MM.1S (cell line): ENCODE measurements around the gene ARMC8.

Experiments
- EZH2 ChIP-seq: fragments of 300-600 bp; sonication (generic); optimal IDR thresholded peaks from 2 replicates; pipeline ENCODE3; 2017; ENCODE audit warnings: low read depth, mild to moderate bottlenecking, antibody characterized with exemption, low read length, mixed read lengths
- EZH2phosphoT487 ChIP-seq: fragments of 300-600 bp; sonication (generic); IDR thresholded peaks from 2 replicates; pipeline ENCODE4 v1.6.1; 2018; ENCODE audit warnings: antibody characterized with exemption, low read length
- TF ChIP-seq, protein P1 (sequence below): fragments of 300-600 bp; sonication (generic); IDR thresholded peaks from 2 replicates; pipeline ENCODE4 v1.5.1; 2016; ENCODE audit warnings: antibody characterized with exemption, low read length, mixed read lengths

DNA sequence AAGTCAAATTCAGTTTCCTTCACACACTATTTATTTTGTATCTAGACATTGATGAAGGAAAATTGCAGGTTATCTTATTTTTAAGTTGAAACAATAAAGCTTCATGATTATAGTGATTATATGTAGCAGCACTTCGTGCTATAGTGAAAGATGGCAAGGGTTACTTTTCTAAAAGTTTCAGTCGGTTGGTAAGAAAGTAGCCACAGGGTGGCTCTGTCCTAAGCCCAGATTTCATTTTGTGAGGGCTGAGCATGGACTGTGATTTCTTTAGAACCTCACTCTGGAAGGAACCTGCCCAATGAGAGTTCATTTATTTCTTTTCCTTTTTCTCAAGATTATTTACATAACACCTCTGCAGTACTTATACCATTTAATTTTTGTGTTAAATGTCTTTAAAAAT is 76.0 kb downstream of the ARMC8 start:
- TF ChIP-seq EZH2 (no peak), EZH2phosphoT487 (no peak)
- TF ChIP-seq, protein P1, sequence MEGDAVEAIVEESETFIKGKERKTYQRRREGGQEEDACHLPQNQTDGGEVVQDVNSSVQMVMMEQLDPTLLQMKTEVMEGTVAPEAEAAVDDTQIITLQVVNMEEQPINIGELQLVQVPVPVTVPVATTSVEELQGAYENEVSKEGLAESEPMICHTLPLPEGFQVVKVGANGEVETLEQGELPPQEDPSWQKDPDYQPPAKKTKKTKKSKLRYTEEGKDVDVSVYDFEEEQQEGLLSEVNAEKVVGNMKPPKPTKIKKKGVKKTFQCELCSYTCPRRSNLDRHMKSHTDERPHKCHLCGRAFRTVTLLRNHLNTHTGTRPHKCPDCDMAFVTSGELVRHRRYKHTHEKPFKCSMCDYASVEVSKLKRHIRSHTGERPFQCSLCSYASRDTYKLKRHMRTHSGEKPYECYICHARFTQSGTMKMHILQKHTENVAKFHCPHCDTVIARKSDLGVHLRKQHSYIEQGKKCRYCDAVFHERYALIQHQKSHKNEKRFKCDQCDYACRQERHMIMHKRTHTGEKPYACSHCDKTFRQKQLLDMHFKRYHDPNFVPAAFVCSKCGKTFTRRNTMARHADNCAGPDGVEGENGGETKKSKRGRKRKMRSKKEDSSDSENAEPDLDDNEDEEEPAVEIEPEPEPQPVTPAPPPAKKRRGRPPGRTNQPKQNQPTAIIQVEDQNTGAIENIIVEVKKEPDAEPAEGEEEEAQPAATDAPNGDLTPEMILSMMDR = no peak
